K562 (cell line): ENCODE data around the gene SLC41A3.

Experiments
- CHD2 ChIP-seq: IDR thresholded peaks from 2 replicates; pipeline ENCODE4 v1.6.1; 2011; ENCODE audit warnings: low read depth, low read length
- PHB2 ChIP-seq: fragments of 450-650 bp; IDR thresholded peaks from 2 replicates; pipeline ENCODE4 v1.6.1; 2017; ENCODE audit warnings: low read depth
- RAD21 ChIP-seq, 2 experiments: fragments of 250-450 bp in 1 of 2; fragments of 450-650 bp in 1 of 2; sonication (Bioruptor Pico) in 1 of 2; formaldehyde crosslinking in 1 of 2; IDR thresholded peaks in 1 of 2; conservative IDR thresholded peaks in 1 of 2; 2 replicates each; pipeline versions ENCODE4 v1.4.0 to v1.8.0; 2020 to 2022; ENCODE audit warnings: mild to moderate bottlenecking in 2 of 2, moderate library complexity in 1 of 2
- ZNF444 ChIP-seq: fragments of 250-450 bp; sonication (Bioruptor Pico); IDR thresholded peaks from 2 replicates; pipeline ENCODE4 v1.4.0; 2020; ENCODE audit warnings: mild to moderate bottlenecking, moderate library complexity
- TF ChIP-seq, protein P1 (sequence below), 3 experiments: IDR thresholded peaks in 2 of 3; conservative IDR thresholded peaks in 1 of 3; 2 replicates each; pipeline ENCODE4 v1.5.1; 2011 to 2012; ENCODE audit warnings: low read length in 3 of 3, mild to moderate bottlenecking in 3 of 3, control low read depth in 2 of 3, improper control_type of control experiment in 1 of 3, inconsistent platforms in 1 of 3, low read depth in 1 of 3, mixed read lengths in 1 of 3, moderate library complexity in 1 of 3; ENCODE audit not compliant: insufficient read depth in 2 of 3
- TF ChIP-seq, protein P2 (sequence below): sonication (generic); formaldehyde crosslinking; IDR thresholded peaks from 2 replicates; pipeline ENCODE4 v1.8.0; 2022; ENCODE audit warnings: mild to moderate bottlenecking, missing genetic modification reagents

DNA sequence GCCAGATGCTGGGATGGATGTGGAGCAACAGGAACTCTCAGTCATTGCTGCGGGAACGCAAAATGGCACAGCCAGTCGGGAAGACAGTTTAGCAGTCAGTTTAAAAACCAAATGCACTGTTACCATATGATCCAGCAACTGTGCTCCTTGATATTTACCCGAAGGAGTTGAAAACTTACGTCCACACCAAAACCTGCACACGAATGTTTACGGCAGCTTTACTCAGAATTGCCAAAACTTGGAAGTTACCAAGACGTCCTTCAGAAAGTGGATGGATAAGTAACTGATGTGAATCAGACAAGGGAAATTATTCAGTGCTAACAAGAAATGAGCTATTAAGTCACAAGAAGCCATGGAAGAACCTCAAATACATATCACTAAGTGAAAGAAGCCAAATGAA, 36.1 kb upstream of the SLC41A3 start:
- TF ChIP-seq ZNF444 (no peak), CHD2 (no peak), RAD21 (CRISPR knock-in tag; conservative IDR thresholded peaks at IDR 0.05 in 1 of 2, IDR thresholded peaks at IDR 0.05 in 1 of 2) (no peak), PHB2 (no peak)
- TF ChIP-seq, protein P1, sequence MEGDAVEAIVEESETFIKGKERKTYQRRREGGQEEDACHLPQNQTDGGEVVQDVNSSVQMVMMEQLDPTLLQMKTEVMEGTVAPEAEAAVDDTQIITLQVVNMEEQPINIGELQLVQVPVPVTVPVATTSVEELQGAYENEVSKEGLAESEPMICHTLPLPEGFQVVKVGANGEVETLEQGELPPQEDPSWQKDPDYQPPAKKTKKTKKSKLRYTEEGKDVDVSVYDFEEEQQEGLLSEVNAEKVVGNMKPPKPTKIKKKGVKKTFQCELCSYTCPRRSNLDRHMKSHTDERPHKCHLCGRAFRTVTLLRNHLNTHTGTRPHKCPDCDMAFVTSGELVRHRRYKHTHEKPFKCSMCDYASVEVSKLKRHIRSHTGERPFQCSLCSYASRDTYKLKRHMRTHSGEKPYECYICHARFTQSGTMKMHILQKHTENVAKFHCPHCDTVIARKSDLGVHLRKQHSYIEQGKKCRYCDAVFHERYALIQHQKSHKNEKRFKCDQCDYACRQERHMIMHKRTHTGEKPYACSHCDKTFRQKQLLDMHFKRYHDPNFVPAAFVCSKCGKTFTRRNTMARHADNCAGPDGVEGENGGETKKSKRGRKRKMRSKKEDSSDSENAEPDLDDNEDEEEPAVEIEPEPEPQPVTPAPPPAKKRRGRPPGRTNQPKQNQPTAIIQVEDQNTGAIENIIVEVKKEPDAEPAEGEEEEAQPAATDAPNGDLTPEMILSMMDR (IDR thresholded peaks at IDR 0.05 in 2 of 3, conservative IDR thresholded peaks at IDR 0.05 in 1 of 3; ENCODE audit: insufficient read depth in 2 of 3, low read depth in 1 of 3, low read length in 3 of 3) = no peak
- TF ChIP-seq, protein P2, sequence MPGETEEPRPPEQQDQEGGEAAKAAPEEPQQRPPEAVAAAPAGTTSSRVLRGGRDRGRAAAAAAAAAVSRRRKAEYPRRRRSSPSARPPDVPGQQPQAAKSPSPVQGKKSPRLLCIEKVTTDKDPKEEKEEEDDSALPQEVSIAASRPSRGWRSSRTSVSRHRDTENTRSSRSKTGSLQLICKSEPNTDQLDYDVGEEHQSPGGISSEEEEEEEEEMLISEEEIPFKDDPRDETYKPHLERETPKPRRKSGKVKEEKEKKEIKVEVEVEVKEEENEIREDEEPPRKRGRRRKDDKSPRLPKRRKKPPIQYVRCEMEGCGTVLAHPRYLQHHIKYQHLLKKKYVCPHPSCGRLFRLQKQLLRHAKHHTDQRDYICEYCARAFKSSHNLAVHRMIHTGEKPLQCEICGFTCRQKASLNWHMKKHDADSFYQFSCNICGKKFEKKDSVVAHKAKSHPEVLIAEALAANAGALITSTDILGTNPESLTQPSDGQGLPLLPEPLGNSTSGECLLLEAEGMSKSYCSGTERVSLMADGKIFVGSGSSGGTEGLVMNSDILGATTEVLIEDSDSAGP (CRISPR knock-in tag) = no peak
